AG04449 (cell line): ENCODE data around the gene DNPH1.

Experiments
- CTCF ChIA-PET: fragments of 350-600 bp; formaldehyde crosslinking; extraction: SDS; loops from one replicate; lab custom pipeline; 2021; ENCODE audit warnings: antibody characterized with exemption; lab: Yijun Ruan, JAX
- POLR2A ChIA-PET: fragments of 400-600, 350-600 bp; formaldehyde crosslinking; extraction: SDS; loops from one replicate; lab custom pipeline; 2020; ENCODE audit warnings: antibody characterized with exemption, inconsistent platforms; lab: Yijun Ruan, JAX
- DNase-seq: peaks from one replicate; pipeline ENCODE4 v3.0.0-alpha.2; 2010; ENCODE audit warnings: low read depth, low spot score
- H3K4me3 ChIP-seq: 2 replicates; pipeline ENCODE4 v1.5.1; 2011; ENCODE audit warnings: low read depth, mild to moderate bottlenecking, control low read depth, low read length
- TF ChIP-seq, protein P1 (sequence below): IDR thresholded peaks from one replicate; pipeline ENCODE4 v1.5.1; 2011; ENCODE audit warnings: mild to moderate bottlenecking, moderate library complexity, low read length, control low read depth, inconsistent platforms; ENCODE audit not compliant: insufficient read depth; ENCODE audit errors: missing control alignments

Gene DNPH1

DNA sequence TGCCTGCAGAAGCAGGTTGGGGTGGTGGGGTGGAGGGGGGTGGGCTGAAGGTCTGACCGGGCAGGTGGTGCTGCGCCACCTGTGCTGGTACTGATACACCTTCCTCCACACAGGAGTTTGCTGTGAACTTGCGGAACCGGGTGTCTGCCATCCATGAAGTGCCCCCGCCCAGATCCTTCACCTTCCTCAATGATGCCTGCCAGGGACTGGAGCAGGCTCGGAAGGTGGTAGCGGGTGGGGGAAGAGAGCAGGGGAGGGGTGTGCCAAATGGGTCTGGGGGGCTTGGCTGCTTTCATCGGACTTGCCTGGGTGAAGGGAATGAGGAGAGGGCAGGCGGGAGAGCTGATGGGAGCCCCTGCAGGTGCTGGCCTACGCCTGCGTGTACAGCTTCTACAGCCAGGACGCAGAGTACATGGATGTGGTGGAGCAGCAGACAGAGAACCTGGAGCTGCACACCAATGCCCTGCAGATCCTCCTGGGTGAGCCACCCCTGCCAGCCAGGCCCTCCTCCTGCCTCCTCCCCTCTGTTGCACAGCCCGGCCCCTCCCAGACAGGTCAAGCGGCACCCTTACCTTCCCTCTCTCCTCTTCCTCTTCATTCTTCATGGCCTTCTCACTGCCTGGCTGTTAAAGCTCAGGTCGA, 6.7 kb downstream of the DNPH1 start:
- ChIA-PET POLR2A (no interaction called here), CTCF (interaction anchor here (1.0 to 1.1 kb wide), 2 partner anchors 22 to 133 kb away, joined by 3 to 4 read pairs; no protein-coding TSS in a partner anchor)

DNA sequence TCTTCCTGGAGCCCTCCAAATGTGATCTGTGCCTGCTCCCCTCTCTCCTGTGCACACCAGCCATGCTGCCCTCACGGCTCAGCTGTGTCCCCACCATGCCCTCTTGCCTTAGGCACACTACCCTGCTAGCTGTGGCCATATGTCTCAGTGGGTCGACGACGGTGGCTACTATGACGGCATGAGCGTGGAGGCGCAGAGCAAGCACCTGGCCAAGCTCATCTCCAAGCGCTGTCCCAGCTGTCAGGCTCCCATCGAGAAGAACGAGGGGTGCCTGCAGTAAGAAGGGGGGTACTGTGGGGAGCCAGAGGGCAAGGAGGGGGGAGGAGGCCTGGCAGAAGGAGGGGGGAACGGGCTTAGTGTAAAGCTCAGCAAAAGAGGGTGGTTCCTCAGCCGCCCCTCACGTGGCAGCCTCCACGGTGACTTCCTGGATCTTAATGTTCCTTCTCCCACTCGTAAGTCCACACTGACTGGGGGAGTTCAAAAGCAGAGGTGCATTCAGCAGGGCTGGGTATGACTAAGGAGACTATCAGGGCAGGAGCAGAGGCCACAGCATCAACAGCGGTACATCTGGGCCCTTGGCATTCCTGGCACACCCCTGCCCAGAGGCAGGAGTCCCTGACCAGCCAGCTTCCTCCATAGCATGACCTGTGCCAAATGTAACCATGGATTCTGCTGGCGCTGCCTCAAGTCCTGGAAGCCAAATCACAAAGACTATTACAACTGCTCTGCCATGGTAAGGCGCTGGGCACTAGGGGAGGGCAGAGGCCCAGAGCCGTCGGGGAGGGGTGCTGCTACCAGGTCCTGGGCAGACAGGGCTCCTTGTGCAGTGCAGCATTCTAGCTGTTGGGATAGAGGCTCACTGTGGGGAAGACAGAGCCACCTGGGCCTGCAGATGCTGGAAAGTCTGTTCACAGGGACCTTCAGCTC, 8.0 kb downstream of the DNPH1 start:
- ChIA-PET CTCF (interaction anchor here (1.3 to 9.9 kb wide), 2 partner anchors 8 to 113 kb away, joined by 3 to 98 read pairs; partner anchors contain the start of gene DNPH1), POLR2A (no interaction called here)

More for the DNA sequence above, 6.7 kb downstream of the DNPH1 start:
- DNase-seq = no peak
- TF ChIP-seq, protein P1, sequence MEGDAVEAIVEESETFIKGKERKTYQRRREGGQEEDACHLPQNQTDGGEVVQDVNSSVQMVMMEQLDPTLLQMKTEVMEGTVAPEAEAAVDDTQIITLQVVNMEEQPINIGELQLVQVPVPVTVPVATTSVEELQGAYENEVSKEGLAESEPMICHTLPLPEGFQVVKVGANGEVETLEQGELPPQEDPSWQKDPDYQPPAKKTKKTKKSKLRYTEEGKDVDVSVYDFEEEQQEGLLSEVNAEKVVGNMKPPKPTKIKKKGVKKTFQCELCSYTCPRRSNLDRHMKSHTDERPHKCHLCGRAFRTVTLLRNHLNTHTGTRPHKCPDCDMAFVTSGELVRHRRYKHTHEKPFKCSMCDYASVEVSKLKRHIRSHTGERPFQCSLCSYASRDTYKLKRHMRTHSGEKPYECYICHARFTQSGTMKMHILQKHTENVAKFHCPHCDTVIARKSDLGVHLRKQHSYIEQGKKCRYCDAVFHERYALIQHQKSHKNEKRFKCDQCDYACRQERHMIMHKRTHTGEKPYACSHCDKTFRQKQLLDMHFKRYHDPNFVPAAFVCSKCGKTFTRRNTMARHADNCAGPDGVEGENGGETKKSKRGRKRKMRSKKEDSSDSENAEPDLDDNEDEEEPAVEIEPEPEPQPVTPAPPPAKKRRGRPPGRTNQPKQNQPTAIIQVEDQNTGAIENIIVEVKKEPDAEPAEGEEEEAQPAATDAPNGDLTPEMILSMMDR = no peak
- no peak overlapping the region for H3K4me3 ChIP-seq

DNA sequence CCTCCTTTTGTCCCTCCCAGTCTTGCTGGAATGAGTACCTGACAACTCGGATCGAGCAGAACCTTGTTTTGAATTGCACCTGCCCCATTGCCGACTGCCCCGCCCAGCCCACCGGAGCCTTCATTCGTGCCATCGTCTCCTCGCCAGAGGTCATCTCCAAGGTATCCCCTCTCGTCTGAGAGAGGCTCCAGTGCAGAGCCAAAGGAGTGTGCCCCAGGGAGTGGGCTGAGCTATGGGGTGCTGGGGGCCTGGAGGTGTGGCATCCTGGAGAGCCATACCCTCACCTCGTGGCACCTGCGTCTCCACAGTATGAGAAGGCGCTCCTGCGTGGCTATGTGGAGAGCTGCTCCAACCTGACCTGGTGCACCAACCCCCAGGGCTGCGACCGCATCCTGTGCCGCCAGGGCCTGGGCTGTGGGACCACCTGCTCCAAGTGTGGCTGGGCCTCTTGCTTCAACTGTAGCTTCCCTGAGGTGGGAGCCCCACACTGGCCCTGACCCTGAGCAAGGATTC, 8.8 kb downstream of the DNPH1 start:
- CTCF ChIA-PET = interaction anchor here (1.3 to 9.9 kb wide), 3 partner anchors 8 to 114 kb away, joined by 3 to 98 read pairs (median 5); partner anchors contain the start of gene DNPH1
- H3K4me3 ChIP-seq = no peak overlapping the region
- POLR2A ChIA-PET = no interaction called here
- DNase-seq = no peak
- TF ChIP-seq, protein P1 = no peak

More for the DNA sequence above, 8.0 kb downstream of the DNPH1 start:
- H3K4me3 ChIP-seq = no peak overlapping the region
- DNase-seq = no peak
- TF ChIP-seq, protein P1 = no peak

DNA sequence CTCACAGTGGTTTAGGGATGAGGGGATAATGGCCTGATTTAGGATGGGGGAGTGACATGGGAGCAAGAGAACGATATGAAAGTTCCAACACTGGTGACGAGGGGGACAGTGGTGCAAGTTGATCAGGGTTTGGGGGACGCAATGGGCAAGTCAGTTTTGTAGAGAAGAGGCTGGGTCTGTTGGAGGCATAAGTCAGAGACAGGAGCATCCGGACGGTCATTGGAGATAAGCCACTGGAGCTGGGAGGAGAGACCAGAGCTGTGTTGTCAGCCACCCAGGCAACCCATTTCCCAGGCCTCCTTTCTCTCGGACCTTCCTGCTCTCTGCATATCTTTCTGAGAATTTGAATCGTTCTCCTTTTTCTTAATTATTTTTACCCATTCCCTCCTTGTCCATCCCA, 9.5 kb downstream of the DNPH1 start:
- CTCF ChIA-PET = interaction anchor here (2.0 to 9.9 kb wide), 2 partner anchors 9 to 114 kb away, joined by 5 to 98 read pairs; partner anchors contain the start of gene DNPH1
- TF ChIP-seq, protein P1 = no peak
- DNase-seq = no peak
- POLR2A ChIA-PET = no interaction called here
- no peak overlapping the region for H3K4me3 ChIP-seq

DNA sequence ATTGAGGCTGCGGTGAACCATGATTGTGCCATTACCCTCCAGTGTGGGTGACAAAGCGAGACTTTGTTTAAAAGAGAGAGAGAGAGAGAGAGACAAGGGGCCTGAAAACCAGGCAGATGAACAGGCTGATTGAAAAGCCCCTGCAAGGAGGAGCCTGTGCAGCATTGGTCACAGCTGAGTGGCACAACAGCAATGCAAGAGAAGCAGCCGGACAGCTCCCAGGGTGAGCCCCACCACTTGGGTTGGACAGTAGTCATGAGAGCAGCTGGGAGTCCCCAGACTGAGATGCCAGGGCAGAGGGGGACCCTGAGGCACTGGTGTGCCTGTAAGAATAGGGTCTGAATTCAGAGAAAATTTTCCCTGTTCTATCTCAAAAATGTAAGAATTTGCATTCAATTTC, 10.2 kb downstream of the DNPH1 start:
- TF ChIP-seq, protein P1 = no peak
- DNase-seq = no peak
- CTCF ChIA-PET = interaction anchor here (1.5 to 9.9 kb wide), 3 partner anchors 10 to 288 kb away, joined by 3 to 98 read pairs (median 5); partner anchors contain the start of gene DNPH1
- POLR2A ChIA-PET = interaction anchor here (0.6 kb wide), 1 partner anchor 165 kb away, joined by 3 read pairs; the partner anchor contains the start of gene CUL7
- no peak overlapping the region for H3K4me3 ChIP-seq
